WTC11 (cell line): Measurements from ENCODE around the gene REEP6. TPM values are rescaled to one million over a fixed set of nuclear protein-coding genes. Genes with fewer than 3 reads are reported as not detected.

Source experiments
- ATAC-seq: fragments of 200-7000 bp; cut with Tn5 transposase; 2 replicates; pipeline ENCODE4 v1.10.0; 2021; ENCODE audit warnings: mild to moderate bottlenecking, moderate library complexity
- CTCF ChIA-PET: fragments of 300-600 bp; sonication (Branson Sonifier 250); formaldehyde crosslinking; loops from one replicate; lab custom pipeline; 2021; ENCODE audit warnings: antibody characterized with exemption; lab: Charles Lee
- POLR2A ChIA-PET: fragments of 350-600 bp; sonication (Branson Sonifier 250); formaldehyde crosslinking; loops from one replicate; lab custom pipeline; 2021; ENCODE audit warnings: antibody characterized with exemption; lab: Charles Lee
- DNase-seq: peaks from one replicate; pipeline ENCODE4 v3.0.0; 2021; ENCODE audit warnings: low spot score
- H3K27ac Mint-ChIP-seq: 2 replicates; pipeline ENCODE4 v1.8.0; 2021; ENCODE audit warnings: mixed read lengths
- H3K27me3 Mint-ChIP-seq: 2 replicates; pipeline ENCODE4 v1.8.0; 2021; ENCODE audit warnings: low read depth, mild to moderate bottlenecking, moderate library complexity, mixed read lengths
- H3K36me3 Mint-ChIP-seq: 2 replicates; pipeline ENCODE4 v1.8.0; 2021; ENCODE audit warnings: mixed read lengths
- H3K4me1 Mint-ChIP-seq: 2 replicates; pipeline ENCODE4 v1.8.0; 2022; ENCODE audit warnings: mixed read lengths
- H3K4me3 Mint-ChIP-seq: 2 replicates; pipeline ENCODE4 v1.8.0; 2021; ENCODE audit warnings: mild to moderate bottlenecking, moderate library complexity, mixed read lengths
- H3K9me3 Mint-ChIP-seq: 2 replicates; pipeline ENCODE4 v1.8.0; 2021; ENCODE audit warnings: mixed read lengths
- ATF2 ChIP-seq: sonication (generic); formaldehyde crosslinking; IDR thresholded peaks from 2 replicates; pipeline ENCODE4 v1.8.1; 2022; ENCODE audit warnings: low read depth, missing genetic modification reagents, borderline replicate concordance
- CBFB ChIP-seq: sonication (generic); formaldehyde crosslinking; IDR thresholded peaks from 2 replicates; pipeline ENCODE4 v1.8.1; 2022; ENCODE audit warnings: mild to moderate bottlenecking, low read depth, missing genetic modification reagents
- EMX1 ChIP-seq: fragments of 250-450 bp; sonication (Bioruptor Pico); IDR thresholded peaks from 2 replicates; pipeline ENCODE4 v1.8.0; 2021; ENCODE audit warnings: mild to moderate bottlenecking
- ETV6 ChIP-seq: sonication (generic); formaldehyde crosslinking; IDR thresholded peaks from 2 replicates; pipeline ENCODE4 v1.8.1; 2022; ENCODE audit warnings: mild to moderate bottlenecking, missing genetic modification reagents
- GABPB1 ChIP-seq: sonication (generic); formaldehyde crosslinking; IDR thresholded peaks from 2 replicates; pipeline ENCODE4 v1.8.1; 2023; ENCODE audit warnings: mild to moderate bottlenecking, missing genetic modification reagents
- GTF2I ChIP-seq: fragments of 250-450 bp; sonication (Bioruptor Pico); conservative IDR thresholded peaks from 2 replicates; pipeline ENCODE4 v1.4.0; 2021; ENCODE audit warnings: mild to moderate bottlenecking
- HMGA2 ChIP-seq: fragments of 250-450 bp; sonication (Bioruptor Pico); IDR thresholded peaks from 2 replicates; pipeline ENCODE4 v1.4.0; 2021; ENCODE audit warnings: mild to moderate bottlenecking, moderate library complexity
- IRF2 ChIP-seq: sonication (generic); formaldehyde crosslinking; IDR thresholded peaks from 2 replicates; pipeline ENCODE4 v1.8.0; 2022; ENCODE audit warnings: low read depth, missing genetic modification reagents, borderline replicate concordance
- JAZF1 ChIP-seq: fragments of 250-450 bp; sonication (Bioruptor Pico); IDR thresholded peaks from 2 replicates; pipeline ENCODE4 v1.9.0; 2021; ENCODE audit warnings: moderate library complexity, mild to moderate bottlenecking, inconsistent platforms
- NFATC4 ChIP-seq: fragments of 250-450 bp; sonication (Bioruptor Pico); IDR thresholded peaks from 2 replicates; pipeline ENCODE4 v1.9.0; 2021; ENCODE audit warnings: mild to moderate bottlenecking
- NFYB ChIP-seq: sonication (generic); formaldehyde crosslinking; conservative IDR thresholded peaks from 2 replicates; pipeline ENCODE4 v1.8.0; 2022; ENCODE audit warnings: low read depth, missing genetic modification reagents
- SMAD3 ChIP-seq: sonication (generic); formaldehyde crosslinking; IDR thresholded peaks from 2 replicates; pipeline ENCODE4 v1.8.0; 2022; ENCODE audit warnings: missing genetic modification reagents, mild to moderate bottlenecking, borderline replicate concordance
- SOX15 ChIP-seq: fragments of 250-450 bp; sonication (Bioruptor Pico); IDR thresholded peaks from 2 replicates; pipeline ENCODE4 v1.9.0; 2021; ENCODE audit warnings: mild to moderate bottlenecking
- USF1 ChIP-seq: sonication (generic); formaldehyde crosslinking; IDR thresholded peaks from 2 replicates; pipeline ENCODE4 v1.8.0; 2022; ENCODE audit warnings: mild to moderate bottlenecking, missing genetic modification reagents
- ZBTB21 ChIP-seq: sonication (generic); formaldehyde crosslinking; IDR thresholded peaks from 2 replicates; pipeline ENCODE4 v1.8.1; 2023; ENCODE audit warnings: mild to moderate bottlenecking, missing genetic modification reagents, borderline replicate concordance
- ZNF121 ChIP-seq: sonication (generic); formaldehyde crosslinking; IDR thresholded peaks from 2 replicates; pipeline ENCODE4 v1.8.0; 2023; ENCODE audit warnings: missing genetic modification reagents
- ZNF396 ChIP-seq: fragments of 250-450 bp; sonication (Bioruptor Pico); IDR thresholded peaks from 2 replicates; pipeline ENCODE4 v1.8.0; 2021; ENCODE audit warnings: mild to moderate bottlenecking, moderate library complexity, borderline replicate concordance
- ZNF416 ChIP-seq: fragments of 250-450 bp; sonication (Bioruptor Pico); IDR thresholded peaks from 2 replicates; pipeline ENCODE4 v1.9.0; 2021; ENCODE audit warnings: mild to moderate bottlenecking, inconsistent platforms
- total RNA-seq: library from RNA; stranded (reverse); gene quantifications from 3 replicates; pipeline ENCODE4 v1.2.3, GENCODE V29; 2021
- TF ChIP-seq, protein P1 (sequence below): sonication (generic); formaldehyde crosslinking; IDR thresholded peaks from 2 replicates; pipeline ENCODE4 v1.8.0; 2023; ENCODE audit warnings: mild to moderate bottlenecking, missing genetic modification reagents
- TF ChIP-seq, protein P2 (sequence below): sonication (generic); formaldehyde crosslinking; conservative IDR thresholded peaks from 2 replicates; pipeline ENCODE4 v1.8.1; 2023; ENCODE audit warnings: mild to moderate bottlenecking, low read depth, missing genetic modification reagents, moderate library complexity
- TF ChIP-seq, protein P3 (sequence below): sonication (generic); formaldehyde crosslinking; IDR thresholded peaks from 2 replicates; pipeline ENCODE4 v1.8.1; 2023; ENCODE audit warnings: mild to moderate bottlenecking, missing genetic modification reagents, moderate library complexity
- TF ChIP-seq, protein P4 (sequence below): sonication (generic); formaldehyde crosslinking; IDR thresholded peaks from 2 replicates; pipeline ENCODE4 v1.8.1; 2023; ENCODE audit warnings: mild to moderate bottlenecking, missing genetic modification reagents, borderline replicate concordance

The REEP6 gene
- total RNA-seq, 1 experiment from 2014 or later: 17.0 TPM

DNA sequence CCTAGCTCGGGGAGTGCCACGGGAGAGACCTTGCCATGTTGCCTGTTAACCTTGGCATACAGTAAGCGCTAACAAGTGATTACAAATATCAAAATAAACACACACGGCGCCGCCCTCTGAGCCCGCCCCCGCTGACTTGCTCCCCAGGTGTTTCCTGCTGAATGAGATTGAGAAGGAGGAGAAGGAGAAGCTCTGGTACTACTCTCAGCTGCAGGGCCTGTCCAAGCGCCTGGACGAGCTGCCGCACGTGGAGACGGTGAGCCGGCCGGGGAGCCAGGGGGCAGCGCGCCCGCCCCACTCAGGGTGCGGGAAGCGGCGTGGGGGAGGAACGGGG, 36.0 kb upstream of the REEP6 start:
- no peak for TF ChIP-seq ZNF416 (CRISPR knock-in tag)
- no peak for TF ChIP-seq GTF2I (CRISPR knock-in tag)
- TF ChIP-seq SMAD3 (CRISPR knock-in tag): no peak
- TF ChIP-seq, protein P1, sequence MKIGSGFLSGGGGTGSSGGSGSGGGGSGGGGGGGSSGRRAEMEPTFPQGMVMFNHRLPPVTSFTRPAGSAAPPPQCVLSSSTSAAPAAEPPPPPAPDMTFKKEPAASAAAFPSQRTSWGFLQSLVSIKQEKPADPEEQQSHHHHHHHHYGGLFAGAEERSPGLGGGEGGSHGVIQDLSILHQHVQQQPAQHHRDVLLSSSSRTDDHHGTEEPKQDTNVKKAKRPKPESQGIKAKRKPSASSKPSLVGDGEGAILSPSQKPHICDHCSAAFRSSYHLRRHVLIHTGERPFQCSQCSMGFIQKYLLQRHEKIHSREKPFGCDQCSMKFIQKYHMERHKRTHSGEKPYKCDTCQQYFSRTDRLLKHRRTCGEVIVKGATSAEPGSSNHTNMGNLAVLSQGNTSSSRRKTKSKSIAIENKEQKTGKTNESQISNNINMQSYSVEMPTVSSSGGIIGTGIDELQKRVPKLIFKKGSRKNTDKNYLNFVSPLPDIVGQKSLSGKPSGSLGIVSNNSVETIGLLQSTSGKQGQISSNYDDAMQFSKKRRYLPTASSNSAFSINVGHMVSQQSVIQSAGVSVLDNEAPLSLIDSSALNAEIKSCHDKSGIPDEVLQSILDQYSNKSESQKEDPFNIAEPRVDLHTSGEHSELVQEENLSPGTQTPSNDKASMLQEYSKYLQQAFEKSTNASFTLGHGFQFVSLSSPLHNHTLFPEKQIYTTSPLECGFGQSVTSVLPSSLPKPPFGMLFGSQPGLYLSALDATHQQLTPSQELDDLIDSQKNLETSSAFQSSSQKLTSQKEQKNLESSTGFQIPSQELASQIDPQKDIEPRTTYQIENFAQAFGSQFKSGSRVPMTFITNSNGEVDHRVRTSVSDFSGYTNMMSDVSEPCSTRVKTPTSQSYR (CRISPR knock-in tag): no peak
- no peak for TF ChIP-seq CBFB (CRISPR knock-in tag)
- no peak for TF ChIP-seq ZNF396 (CRISPR knock-in tag)
- TF ChIP-seq, protein P2, sequence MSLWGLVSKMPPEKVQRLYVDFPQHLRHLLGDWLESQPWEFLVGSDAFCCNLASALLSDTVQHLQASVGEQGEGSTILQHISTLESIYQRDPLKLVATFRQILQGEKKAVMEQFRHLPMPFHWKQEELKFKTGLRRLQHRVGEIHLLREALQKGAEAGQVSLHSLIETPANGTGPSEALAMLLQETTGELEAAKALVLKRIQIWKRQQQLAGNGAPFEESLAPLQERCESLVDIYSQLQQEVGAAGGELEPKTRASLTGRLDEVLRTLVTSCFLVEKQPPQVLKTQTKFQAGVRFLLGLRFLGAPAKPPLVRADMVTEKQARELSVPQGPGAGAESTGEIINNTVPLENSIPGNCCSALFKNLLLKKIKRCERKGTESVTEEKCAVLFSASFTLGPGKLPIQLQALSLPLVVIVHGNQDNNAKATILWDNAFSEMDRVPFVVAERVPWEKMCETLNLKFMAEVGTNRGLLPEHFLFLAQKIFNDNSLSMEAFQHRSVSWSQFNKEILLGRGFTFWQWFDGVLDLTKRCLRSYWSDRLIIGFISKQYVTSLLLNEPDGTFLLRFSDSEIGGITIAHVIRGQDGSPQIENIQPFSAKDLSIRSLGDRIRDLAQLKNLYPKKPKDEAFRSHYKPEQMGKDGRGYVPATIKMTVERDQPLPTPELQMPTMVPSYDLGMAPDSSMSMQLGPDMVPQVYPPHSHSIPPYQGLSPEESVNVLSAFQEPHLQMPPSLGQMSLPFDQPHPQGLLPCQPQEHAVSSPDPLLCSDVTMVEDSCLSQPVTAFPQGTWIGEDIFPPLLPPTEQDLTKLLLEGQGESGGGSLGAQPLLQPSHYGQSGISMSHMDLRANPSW (CRISPR knock-in tag): no peak
- TF ChIP-seq, protein P3, sequence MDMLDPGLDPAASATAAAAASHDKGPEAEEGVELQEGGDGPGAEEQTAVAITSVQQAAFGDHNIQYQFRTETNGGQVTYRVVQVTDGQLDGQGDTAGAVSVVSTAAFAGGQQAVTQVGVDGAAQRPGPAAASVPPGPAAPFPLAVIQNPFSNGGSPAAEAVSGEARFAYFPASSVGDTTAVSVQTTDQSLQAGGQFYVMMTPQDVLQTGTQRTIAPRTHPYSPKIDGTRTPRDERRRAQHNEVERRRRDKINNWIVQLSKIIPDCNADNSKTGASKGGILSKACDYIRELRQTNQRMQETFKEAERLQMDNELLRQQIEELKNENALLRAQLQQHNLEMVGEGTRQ (CRISPR knock-in tag): no peak
- TF ChIP-seq NFATC4 (CRISPR knock-in tag): no peak
- no peak for TF ChIP-seq SOX15 (CRISPR knock-in tag)
- TF ChIP-seq USF1 (CRISPR knock-in tag): no peak
- no peak for TF ChIP-seq ZNF121 (CRISPR knock-in tag)
- no peak for TF ChIP-seq GABPB1 (CRISPR knock-in tag)
- TF ChIP-seq ETV6 (CRISPR knock-in tag): no peak
- TF ChIP-seq ATF2: no peak
- TF ChIP-seq HMGA2 (CRISPR knock-in tag): no peak
- ATAC-seq (no peak), DNase-seq (no peak)
- H3K27ac Mint-ChIP-seq: no peak overlapping the region
- POLR2A ChIA-PET: interaction anchor here (1.0 to 2.2 kb wide), 5 partner anchors 11 to 181 kb away, joined by 3 to 10 read pairs (median 3); partner anchors contain the start of genes PCSK4 and REEP6
- H3K4me1 Mint-ChIP-seq: peaks cover 6% of the 10 kb centered on the region; the same call in 1 of the 2 replicates
- H3K27me3 Mint-ChIP-seq: peaks cover 60% of the 10 kb centered on the region
- no peaks in the 10 kb centered on the region for H3K36me3 Mint-ChIP-seq
- H3K4me3 Mint-ChIP-seq: peak overlapping the region; percentile 53
- H3K9me3 Mint-ChIP-seq: no peaks in the 10 kb centered on the region
- CTCF ChIA-PET: interaction anchor here (0.5 to 5.2 kb wide), 16 partner anchors 8 to 371 kb away, joined by 3 to 76 read pairs (median 5); no protein-coding TSS in a partner anchor

- Mint-ChIP-seq H3K36me3 (no peaks in the 10 kb centered on the region), H3K27me3 (peaks cover 55% of the 10 kb centered on the region), H3K27ac (no peak overlapping the region), H3K4me3 (peak overlapping the region; percentile 47), H3K4me1 (peaks cover 6% of the 10 kb centered on the region; the same call in 1 of the 2 replicates), H3K9me3 (no peaks in the 10 kb centered on the region)
- DNase-seq (peak; percentile 99), ATAC-seq (peak; percentile 88)
- ChIA-PET CTCF (interaction anchor here (0.5 to 5.2 kb wide), 27 partner anchors 9 to 702 kb away, joined by 3 to 76 read pairs (median 4); partner anchors contain the start of gene REEP6), POLR2A (interaction anchor here (0.6 to 2.2 kb wide), 12 partner anchors 9 to 211 kb away, joined by 3 to 10 read pairs (median 3); partner anchors contain the start of genes PCSK4 and REEP6)
- TF ChIP-seq, protein P4, sequence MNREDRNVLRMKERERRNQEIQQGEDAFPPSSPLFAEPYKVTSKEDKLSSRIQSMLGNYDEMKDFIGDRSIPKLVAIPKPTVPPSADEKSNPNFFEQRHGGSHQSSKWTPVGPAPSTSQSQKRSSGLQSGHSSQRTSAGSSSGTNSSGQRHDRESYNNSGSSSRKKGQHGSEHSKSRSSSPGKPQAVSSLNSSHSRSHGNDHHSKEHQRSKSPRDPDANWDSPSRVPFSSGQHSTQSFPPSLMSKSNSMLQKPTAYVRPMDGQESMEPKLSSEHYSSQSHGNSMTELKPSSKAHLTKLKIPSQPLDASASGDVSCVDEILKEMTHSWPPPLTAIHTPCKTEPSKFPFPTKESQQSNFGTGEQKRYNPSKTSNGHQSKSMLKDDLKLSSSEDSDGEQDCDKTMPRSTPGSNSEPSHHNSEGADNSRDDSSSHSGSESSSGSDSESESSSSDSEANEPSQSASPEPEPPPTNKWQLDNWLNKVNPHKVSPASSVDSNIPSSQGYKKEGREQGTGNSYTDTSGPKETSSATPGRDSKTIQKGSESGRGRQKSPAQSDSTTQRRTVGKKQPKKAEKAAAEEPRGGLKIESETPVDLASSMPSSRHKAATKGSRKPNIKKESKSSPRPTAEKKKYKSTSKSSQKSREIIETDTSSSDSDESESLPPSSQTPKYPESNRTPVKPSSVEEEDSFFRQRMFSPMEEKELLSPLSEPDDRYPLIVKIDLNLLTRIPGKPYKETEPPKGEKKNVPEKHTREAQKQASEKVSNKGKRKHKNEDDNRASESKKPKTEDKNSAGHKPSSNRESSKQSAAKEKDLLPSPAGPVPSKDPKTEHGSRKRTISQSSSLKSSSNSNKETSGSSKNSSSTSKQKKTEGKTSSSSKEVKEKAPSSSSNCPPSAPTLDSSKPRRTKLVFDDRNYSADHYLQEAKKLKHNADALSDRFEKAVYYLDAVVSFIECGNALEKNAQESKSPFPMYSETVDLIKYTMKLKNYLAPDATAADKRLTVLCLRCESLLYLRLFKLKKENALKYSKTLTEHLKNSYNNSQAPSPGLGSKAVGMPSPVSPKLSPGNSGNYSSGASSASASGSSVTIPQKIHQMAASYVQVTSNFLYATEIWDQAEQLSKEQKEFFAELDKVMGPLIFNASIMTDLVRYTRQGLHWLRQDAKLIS (CRISPR knock-in tag): no peak
- TF ChIP-seq ZBTB21 (no peak), GTF2I (CRISPR knock-in tag) (no peak), NFYB (CRISPR knock-in tag) (0 out of 2 replicates have a peak, but pooled peaks have one; percentile 18), IRF2 (no peak), HMGA2 (CRISPR knock-in tag) (no peak), EMX1 (CRISPR knock-in tag) (no peak), JAZF1 (CRISPR knock-in tag) (no peak), GABPB1 (CRISPR knock-in tag) (no peak)
These were observed 35.5 kb upstream of the REEP6 start for GRCh38 chr19:1455336-1456120.
